22Rv1 (cell line): Measurements from ENCODE around the gene TNK1.

Source experiments
- CTCF ChIP-seq: fragments of 450-650 bp; IDR thresholded peaks from 2 replicates; pipeline ENCODE4 v1.5.1; 2017; ENCODE audit warnings: mild to moderate bottlenecking
- ZFX ChIP-seq: fragments of 450-650 bp; IDR thresholded peaks from 2 replicates; pipeline ENCODE4 v1.6.1; 2017; ENCODE audit warnings: antibody characterized with exemption, borderline replicate concordance

- TF ChIP-seq CTCF (no peak), ZFX (no peak)
Observed at GRCh38 chr17:7391307-7391706, 10.4 kb downstream of the TNK1 start.
